Activated T-cell treated with anti-CD3 and anti-CD28 coated beads for 4 hours (primary cell): ENCODE measurements around the gene PPDPF.
A peak's percentile ranks its signal among the peaks of the same experiment; 100 is the strongest.

Source experiments
- DNase-seq: peaks from one replicate; pipeline ENCODE4 v3.0.0-alpha.2; 2020

Gene PPDPF

GRCh38 chr20:63487781-63488241 is 32.8 kb upstream of the PPDPF start:
- DNase-seq = no peak

DNA sequence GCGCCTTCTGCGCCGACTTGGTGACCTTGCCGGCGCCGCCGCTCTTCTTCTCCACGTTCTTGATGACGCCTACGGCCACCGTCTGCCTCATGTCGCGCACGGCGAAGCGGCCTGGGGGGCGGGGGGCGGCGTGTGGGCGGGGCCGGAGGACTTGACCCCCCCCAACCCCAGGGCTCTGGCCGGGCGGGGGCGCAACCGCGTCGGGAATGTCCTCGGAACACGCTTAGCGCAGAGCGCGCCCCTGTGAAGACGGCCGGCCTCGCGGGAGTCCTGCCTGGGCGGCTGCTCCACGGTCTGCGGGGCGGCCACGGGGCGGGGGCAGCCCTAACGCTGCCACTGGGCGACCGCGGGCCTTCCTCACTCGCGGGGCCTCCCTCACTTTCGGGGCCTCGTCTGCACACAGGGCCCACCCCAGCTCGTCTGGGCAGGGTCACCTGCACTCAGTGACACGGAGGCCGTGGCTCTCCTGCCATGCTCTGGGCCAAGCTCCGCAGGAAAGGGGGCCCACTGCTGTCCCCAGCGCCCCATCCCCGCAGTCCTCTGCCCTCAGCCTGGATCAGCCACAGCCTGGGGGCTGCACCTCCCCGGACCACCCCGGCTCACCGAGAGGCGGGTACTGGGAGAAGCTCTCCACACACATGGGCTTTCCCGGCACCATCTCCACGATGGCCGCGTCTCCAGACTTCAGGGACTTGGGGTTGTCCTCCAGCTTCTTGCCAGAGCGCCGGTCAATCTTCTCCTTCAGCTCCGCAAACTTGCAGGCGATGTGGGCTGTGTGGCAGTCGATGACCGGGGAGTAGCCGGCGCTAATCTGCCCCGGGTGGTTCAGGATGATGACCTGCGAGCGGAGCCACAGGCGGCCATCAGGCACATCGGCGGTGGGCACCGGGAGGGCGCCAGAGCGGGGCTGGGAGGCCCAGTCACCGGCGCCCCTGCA is 32.0 kb upstream of the PPDPF start:
- no peak for DNase-seq

DNA sequence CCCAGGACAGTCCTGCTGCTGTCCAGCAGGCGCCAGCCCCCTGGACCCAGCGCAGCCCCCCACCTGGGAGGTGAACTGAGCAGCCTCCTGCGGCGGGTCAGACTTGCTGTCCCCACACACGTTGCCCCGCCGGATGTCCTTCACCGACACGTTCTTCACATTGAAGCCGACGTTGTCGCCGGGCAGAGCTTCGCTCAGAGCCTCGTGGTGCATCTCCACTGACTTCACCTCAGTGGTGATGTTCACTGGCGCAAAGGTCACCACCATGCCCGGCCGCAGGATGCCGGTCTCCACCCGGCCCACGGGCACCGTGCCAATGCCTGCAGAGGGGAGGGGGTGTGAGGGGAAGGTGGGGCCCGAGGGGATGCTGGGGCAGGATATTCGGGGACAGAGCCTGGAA is 30.1 kb upstream of the PPDPF start:
- DNase-seq = no peak

DNA sequence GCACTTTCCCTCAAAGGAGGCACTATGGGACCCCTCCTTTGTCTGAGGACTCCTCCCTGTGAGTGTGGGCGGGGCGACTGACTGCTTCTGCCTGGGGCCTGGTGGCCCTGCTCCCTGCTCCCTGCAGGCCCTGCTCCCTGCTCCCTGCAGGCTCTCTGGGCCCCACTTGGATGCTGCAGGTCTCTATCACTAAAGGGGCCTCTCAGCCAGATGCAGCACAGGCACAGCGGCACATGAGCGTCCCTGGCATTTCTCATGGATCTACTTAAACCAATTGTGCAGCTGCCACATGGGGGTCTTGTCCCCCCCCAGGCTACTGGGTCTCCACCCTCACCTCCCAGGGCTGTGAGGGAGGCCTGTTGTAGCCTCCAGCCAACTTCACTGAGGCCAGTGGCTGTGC is 29.5 kb upstream of the PPDPF start:
- DNase-seq = no peak

DNA sequence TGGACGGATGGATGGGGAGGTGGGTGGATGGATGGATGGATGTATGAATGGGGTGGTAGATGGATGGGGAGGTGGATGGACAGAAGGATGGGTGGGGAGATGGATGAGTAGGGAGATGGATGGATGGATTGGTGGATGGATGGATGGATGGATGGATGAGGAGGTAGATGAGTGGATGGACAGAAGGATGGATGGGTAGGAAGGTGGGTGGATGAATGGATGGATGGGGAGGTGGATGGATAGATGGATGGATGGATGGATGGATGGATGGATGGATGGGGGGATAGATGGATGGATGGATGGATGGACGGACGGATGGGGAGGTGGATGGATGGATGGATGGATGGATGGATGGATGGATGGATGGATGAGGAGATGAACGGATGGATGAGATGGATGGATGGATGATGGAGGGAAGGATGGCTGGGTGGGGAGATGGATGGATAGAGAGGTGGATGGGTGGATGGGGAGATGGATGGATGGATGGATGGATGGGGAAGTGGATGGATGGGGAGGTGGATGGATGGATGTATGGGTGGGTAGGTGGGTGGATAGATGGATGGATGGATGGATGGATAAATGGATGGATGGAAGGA is 28.8 kb upstream of the PPDPF start:
- no peak for DNase-seq

DNA sequence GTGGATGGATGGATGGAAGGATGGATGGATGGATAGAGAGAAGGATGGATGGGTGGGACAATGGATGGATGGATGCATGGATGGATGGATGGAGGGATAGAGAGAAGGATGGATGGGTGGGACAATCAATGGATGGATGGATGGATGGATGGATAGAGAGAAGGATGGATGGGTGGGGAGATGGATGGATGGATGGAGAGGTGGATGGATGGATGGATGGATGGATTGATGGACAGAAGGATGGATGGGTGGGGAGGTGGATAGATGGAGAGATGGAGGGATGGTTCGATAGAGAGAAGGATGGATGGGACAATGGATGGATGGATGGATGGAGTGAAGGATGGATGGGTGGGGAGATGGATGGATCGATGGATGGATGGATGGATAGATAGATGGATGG is 28.0 kb upstream of the PPDPF start:
- no peak for DNase-seq

DNA sequence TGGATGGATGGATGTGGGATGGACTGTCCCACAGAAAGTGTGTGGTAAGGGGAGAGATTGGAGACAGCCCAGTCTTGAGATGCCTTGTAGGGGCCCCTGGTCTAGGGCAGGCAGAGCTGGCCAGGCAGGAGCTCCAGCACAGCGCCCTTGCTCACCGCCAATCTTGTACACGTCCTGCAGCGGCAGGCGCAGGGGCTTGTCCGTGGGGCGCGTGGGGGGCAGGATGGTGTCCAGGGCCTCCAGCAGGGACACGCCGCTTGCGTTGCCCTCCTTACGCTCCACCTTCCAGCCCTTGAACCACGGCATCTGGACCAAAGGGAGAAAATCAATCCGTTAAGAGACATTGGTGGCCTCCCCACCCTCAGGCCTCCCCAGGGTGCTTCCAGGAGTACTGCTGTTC is 27.6 kb upstream of the PPDPF start:
- no peak for DNase-seq

DNA sequence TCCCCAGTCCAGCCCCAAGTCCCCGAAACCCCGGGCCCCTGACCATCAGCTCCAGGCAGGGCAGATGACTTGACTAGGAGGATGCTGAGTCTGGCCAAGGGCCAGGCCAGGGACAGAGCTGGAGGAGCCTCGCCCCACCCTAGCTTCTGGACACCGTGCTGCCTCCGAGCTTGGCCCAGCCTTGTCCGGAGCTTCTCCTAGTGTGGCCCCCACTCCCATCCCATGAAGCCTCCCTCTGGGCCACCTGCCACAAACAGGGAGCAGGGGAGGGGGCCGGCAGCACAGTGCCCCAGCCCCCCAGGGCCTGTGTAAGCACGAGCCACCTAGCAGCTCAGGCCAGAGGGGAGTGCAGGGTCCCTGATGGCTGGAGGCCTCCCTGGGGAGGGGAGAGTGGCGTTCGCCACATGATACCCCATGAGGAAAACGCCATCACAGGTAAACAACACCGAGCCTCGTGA is 27.0 kb upstream of the PPDPF start:
- DNase-seq = no peak

- no peak for DNase-seq
These were observed 26.5 kb upstream of the PPDPF start for GRCh38 chr20:63494084-63494419.

- no peak for DNase-seq
These were observed 26.0 kb upstream of the PPDPF start for GRCh38 chr20:63494420-63495166.

GRCh38 chr20:63495167-63495720 is 25.3 kb upstream of the PPDPF start:
- DNase-seq = no peak

GRCh38 chr20:63495741-63496595 is 24.6 kb upstream of the PPDPF start:
- peak; percentile 71 for DNase-seq

GRCh38 chr20:63496596-63497120 is 23.9 kb upstream of the PPDPF start:
- no peak for DNase-seq

- DNase-seq = no peak
These were observed 23.2 kb upstream of the PPDPF start for GRCh38 chr20:63497138-63497945.

- no peak for DNase-seq
These were observed 22.3 kb upstream of the PPDPF start for GRCh38 chr20:63497946-63498935.

DNA sequence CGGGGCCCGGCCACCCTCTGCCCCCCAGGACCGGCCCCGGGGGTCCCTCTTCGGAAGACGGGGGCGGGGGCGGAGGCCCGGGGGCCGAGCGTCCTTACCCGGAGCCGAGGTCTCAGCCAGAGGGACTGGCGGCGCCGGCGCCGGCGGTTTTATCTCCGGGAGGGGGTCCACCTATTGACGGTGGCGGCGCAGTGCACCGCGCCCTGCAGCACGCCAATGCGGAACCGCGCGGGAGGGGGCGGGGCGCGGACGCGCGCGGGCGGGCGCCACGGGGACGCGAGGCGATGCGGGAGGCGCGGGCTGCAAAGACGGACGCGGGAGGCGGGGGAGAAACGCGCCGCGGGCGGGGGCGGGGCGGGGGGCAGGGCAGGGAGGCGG is 21.6 kb upstream of the PPDPF start, which contains the start of gene EEF1A2:
Gene EEF1A2, minus strand, starts transcription at position 124 of the 378 bp plus-strand sequence. CDS start 1,320 bp downstream, outside the sequence.
- DNase-seq = peak; percentile 19

DNA sequence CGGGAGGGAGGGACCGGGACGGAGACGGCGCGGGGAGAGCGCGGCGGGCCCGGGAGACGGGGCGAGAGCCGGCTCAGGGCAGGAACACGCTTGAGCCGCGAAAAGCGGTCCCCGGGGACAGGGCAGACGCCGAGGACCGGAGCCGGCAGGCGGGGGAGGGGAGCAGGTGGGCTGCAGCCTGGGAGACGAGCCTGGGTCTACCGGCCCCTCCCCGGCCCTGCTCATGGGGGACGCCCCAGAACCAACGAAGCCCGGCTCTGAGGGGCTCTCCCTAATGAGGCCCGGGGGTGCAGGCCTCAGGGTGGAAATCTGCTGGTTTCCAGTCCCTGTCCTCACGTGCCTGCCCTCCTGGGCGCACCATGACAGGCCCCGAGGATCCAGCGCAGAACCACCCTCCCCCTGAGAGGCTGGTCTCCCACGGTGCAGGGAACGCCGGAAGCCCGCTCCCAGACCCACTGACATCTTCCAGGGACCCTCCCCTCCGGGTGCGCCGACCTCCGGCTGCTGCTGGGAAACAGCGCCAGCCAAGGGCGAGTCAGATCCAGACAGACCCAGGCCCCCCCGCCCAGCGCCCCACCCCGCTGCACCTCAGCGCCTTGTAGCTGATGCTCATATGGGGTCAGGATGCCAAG is 21.1 kb upstream of the PPDPF start:
- no peak for DNase-seq

DNA sequence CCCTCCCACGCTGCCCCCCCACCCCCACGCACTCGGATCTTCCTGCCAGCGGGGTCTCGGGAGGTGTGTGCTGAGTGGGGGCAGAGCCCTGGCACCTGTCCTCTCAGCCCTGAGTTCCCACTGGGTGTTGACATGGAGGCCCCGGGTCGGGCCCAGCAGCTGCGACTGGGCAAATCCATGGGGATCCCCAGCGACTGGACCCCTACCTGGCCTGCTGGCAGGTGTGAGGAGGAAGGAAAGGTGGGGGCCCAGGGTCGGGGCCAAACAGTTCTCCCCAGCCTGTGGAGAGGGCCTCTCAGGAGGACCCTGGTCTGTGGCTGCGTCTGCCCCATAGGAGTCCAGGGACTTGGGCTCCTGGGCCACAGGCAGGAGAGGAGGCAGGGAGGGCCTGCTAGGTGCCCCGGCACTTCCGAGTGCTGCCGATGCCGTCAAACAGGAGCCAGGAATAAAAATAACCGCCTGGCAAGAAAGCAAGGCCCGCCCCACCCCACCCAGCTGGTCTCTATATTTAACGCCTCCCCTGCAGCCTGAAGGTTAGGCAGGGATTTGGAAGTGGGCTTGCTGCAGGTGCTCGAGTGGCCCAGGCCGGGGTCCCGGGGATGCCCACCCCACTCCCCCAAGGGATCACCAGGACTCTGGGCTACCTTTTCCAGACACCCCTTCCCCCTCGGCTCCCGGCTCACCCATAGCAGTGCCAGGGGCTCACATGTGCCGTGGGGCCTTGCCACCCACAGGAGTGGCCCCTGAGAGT is 20.2 kb upstream of the PPDPF start:
- no peak for DNase-seq
